Mesendoderm (in vitro differentiated cells): ENCODE results near the gene UBE2M.

Experiments
- DNase-seq: peaks from one replicate; pipeline ENCODE4 v3.0.0; 2013
- H2AK5ac ChIP-seq: 2 replicates; pipeline ENCODE4 v1.6.1; 2013; ENCODE audit warnings: low read length, inconsistent platforms
- H2BK120ac ChIP-seq: 2 replicates; pipeline ENCODE4 v1.6.1; 2013; ENCODE audit warnings: low read depth, mild to moderate bottlenecking, low read length, moderate library complexity, mixed read lengths
- H2BK15ac ChIP-seq: replicated peaks from 2 replicates; pipeline ENCODE4 v1.6.1; 2013; ENCODE audit warnings: low read depth, mild to moderate bottlenecking, moderate library complexity
- H2BK5ac ChIP-seq: 2 replicates; pipeline ENCODE4 v1.6.1; 2013; ENCODE audit warnings: low read length, inconsistent platforms
- H3K18ac ChIP-seq: 2 replicates; pipeline ENCODE4 v1.6.1; 2013; ENCODE audit warnings: mild to moderate bottlenecking, low read length, mixed read lengths
- H3K23ac ChIP-seq: one replicate; pipeline ENCODE4 v1.6.1; 2013; ENCODE audit warnings: low read length
- H3K27ac ChIP-seq: 2 replicates; pipeline ENCODE4 v1.5.1; 2013; ENCODE audit warnings: low read depth, mild to moderate bottlenecking, inconsistent platforms, low read length, moderate library complexity
- H3K27me3 ChIP-seq: 2 replicates; pipeline ENCODE4 v1.6.1; 2013; ENCODE audit warnings: low read length, control low read depth, mild to moderate bottlenecking, inconsistent platforms; ENCODE audit not compliant: insufficient read depth, poor library complexity
- H3K36me3 ChIP-seq: 2 replicates; pipeline ENCODE4 v1.6.1; 2013; ENCODE audit warnings: low read length, inconsistent platforms; ENCODE audit not compliant: control insufficient read depth, insufficient read depth
- H3K4ac ChIP-seq: one replicate; pipeline ENCODE4 v1.6.1; 2013; ENCODE audit warnings: low read depth, mild to moderate bottlenecking, low read length, moderate library complexity
- H3K4me1 ChIP-seq: 2 replicates; pipeline ENCODE4 v1.6.1; 2013; ENCODE audit warnings: low read depth, low read length, inconsistent platforms; ENCODE audit not compliant: control insufficient read depth
- H3K4me2 ChIP-seq: 2 replicates; pipeline ENCODE4 v1.6.1; 2013; ENCODE audit warnings: low read length
- H3K4me3 ChIP-seq: 2 replicates; pipeline ENCODE4 v1.5.1; 2013; ENCODE audit warnings: mild to moderate bottlenecking, low read length
- H3K56ac ChIP-seq: one replicate; pipeline ENCODE4 v1.6.1; 2013; ENCODE audit warnings: low read length
- H3K79me1 ChIP-seq: 2 replicates; pipeline ENCODE4 v1.6.1; 2013; ENCODE audit warnings: low read length, inconsistent platforms
- H3K79me2 ChIP-seq: 2 replicates; pipeline ENCODE4 v1.6.1; 2013; ENCODE audit warnings: mild to moderate bottlenecking, low read length; ENCODE audit not compliant: control insufficient read depth, insufficient read depth
- H3K9ac ChIP-seq: 2 replicates; pipeline ENCODE4 v1.6.1; 2013; ENCODE audit warnings: low read length, inconsistent platforms
- H4K5ac ChIP-seq: one replicate; pipeline ENCODE4 v1.6.1; 2013; ENCODE audit warnings: low read length
- H4K8ac ChIP-seq: one replicate; pipeline ENCODE4 v1.6.1; 2013; ENCODE audit warnings: low read depth, mild to moderate bottlenecking, control low read depth, low read length, moderate library complexity
- whole genome bisulfite sequencing: extraction: QIAGEN DNeasy Blood & Tissue Kit; methylation state at CpG from one replicate; pipeline ENCODE4 v1.1.7; 2013; ENCODE audit warnings: low lambda C conversion rate, missing lambda C conversion rate; ENCODE audit not compliant: insufficient coverage; ENCODE audit errors: extremely low coverage; 5-methylcytosine and 5-hydroxymethylcytosine counted together

Gene UBE2M

DNA sequence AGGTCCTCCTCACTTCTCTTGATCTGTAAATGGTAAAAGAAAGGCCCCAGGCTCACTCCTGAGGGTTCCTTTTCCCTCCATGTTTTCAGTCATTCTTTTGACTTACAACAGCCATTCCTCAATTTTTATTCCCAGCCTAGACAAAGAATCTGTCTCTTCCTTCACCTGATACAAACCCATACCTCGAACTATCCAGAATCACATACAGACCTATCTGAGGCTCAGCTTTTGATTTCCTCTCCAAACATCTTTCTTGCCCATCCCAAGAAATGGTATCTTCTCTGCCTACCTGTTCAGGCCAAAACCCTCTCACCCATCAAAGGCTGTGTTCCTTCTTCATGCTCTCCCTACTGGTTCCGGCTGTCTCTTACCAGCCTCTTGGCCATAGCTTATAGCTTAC lies 5.8 kb downstream of the UBE2M start:
- no peak overlapping the region for H2BK120ac ChIP-seq

DNA sequence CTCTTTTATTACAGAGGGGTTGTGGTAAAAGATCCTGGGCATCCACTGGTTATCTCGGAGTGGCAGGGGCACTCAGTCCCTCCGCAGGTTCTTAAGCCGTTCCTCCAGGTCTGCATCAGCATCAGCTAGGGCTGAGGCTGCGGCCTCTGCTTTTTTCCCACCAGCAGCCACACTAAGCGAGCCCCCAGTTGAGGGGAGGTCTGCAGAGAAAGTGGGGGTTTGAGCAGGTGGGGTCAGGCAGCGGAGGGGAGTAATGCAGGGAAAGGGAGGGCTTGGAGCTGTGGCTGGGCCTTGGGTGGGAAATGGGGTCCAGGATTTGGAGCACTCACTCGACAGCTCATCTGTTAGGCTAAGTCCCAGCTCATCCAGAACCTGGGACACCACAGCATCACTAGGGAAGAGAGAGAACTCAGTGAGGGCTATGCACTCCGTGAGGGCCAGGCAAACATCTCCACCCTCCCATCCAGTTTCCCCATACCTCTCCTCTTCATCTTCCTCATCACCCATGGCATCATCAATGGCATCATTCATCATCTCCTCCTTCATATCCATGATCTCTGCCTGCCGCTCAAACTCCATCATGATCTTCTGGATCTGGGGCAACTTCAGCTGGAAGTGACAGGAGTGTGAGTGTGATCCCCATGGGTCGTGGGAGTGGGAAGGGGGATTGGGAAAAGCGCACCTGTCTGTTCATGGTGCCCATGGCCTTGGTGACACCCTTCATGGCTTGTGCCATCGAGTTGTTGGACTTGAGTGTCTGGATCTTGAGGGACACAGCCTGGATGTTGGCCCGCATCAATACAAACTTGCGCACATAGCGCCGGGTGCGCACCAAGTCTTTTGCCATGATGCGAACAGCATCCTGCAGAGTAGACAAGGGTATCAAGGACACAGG lies 6.6 kb downstream of the UBE2M start:
- DNase-seq: no peak
- no peak overlapping the region for H2BK5ac ChIP-seq
- WGBS: no CpG with 5 or more reads among the region's 18 CpGs
- H2BK15ac ChIP-seq: no peak overlapping the region
- no peak overlapping the region for H2AK5ac ChIP-seq
- H3K18ac ChIP-seq: no peak overlapping the region
- no peak overlapping the region for H3K4ac ChIP-seq
- H2BK120ac ChIP-seq: no peak overlapping the region
- H3K23ac ChIP-seq: no peak overlapping the region
- no peak overlapping the region for H3K9ac ChIP-seq
- no peak overlapping the region for H4K5ac ChIP-seq
- no peak overlapping the region for H3K4me3 ChIP-seq
- H3K4me2 ChIP-seq: no peak overlapping the region
- peaks cover 2% of the 10 kb centered on the region for H3K4me1 ChIP-seq
- peaks cover 39% of the 10 kb centered on the region for H3K79me2 ChIP-seq
- no peak overlapping the region for H3K27ac ChIP-seq
- peaks cover 41% of the 10 kb centered on the region for H3K36me3 ChIP-seq
- H4K8ac ChIP-seq: no peak overlapping the region
- no peaks in the 10 kb centered on the region for H3K27me3 ChIP-seq
- no peak overlapping the region for H3K56ac ChIP-seq
- H3K79me1 ChIP-seq: peaks cover 36% of the 10 kb centered on the region

More for the DNA sequence above, 5.8 kb downstream of the UBE2M start:
- peaks cover 6% of the 10 kb centered on the region for H3K4me1 ChIP-seq
- H3K4me2 ChIP-seq: no peak overlapping the region
- H2AK5ac ChIP-seq: no peak overlapping the region
- H3K56ac ChIP-seq: no peak overlapping the region
- H2BK5ac ChIP-seq: no peak overlapping the region
- no peak overlapping the region for H3K4me3 ChIP-seq
- H3K9ac ChIP-seq: no peak overlapping the region
- peaks cover 39% of the 10 kb centered on the region for H3K79me2 ChIP-seq
- H3K23ac ChIP-seq: no peak overlapping the region
- no CpG with 5 or more reads among the region's 2 CpGs for WGBS
- H4K8ac ChIP-seq: no peak overlapping the region
- no peak for DNase-seq
- H3K27ac ChIP-seq: no peak overlapping the region
- H3K4ac ChIP-seq: no peak overlapping the region
- peaks cover 35% of the 10 kb centered on the region for H3K36me3 ChIP-seq
- H3K27me3 ChIP-seq: no peaks in the 10 kb centered on the region
- H3K79me1 ChIP-seq: peaks cover 33% of the 10 kb centered on the region
- no peak overlapping the region for H3K18ac ChIP-seq
- H4K5ac ChIP-seq: no peak overlapping the region
- H2BK15ac ChIP-seq: no peak overlapping the region

DNA sequence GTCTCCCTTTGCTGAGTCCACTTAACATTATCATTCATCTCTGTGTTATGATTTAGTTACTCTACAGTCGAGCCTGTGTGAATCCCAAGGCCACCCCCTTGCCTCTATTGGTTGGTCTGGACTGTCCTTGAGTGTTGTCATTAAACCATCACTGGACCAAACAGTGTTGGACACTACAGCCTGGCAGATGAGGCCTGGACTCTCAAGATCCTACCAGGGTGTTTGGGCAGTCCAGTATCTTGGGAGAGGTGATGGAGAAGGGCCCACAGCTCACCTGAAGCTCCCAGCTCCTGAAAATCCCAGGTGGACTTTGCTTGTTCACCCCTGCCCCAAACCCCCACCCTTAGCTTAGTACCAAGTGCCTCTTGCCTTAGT lies 7.3 kb downstream of the UBE2M start:
- H3K27me3 ChIP-seq: no peaks in the 10 kb centered on the region
- no CpG with 5 or more reads among the region's 1 CpG for WGBS
- peaks cover 40% of the 10 kb centered on the region for H3K36me3 ChIP-seq
- H2BK15ac ChIP-seq: no peak overlapping the region
- H3K23ac ChIP-seq: no peak overlapping the region
- H3K4ac ChIP-seq: no peak overlapping the region
- no peak overlapping the region for H4K5ac ChIP-seq
- H4K8ac ChIP-seq: no peak overlapping the region
- no peak overlapping the region for H3K27ac ChIP-seq
- H3K18ac ChIP-seq: no peak overlapping the region
- H3K4me1 ChIP-seq: peaks cover 9% of the 10 kb centered on the region
- H2BK5ac ChIP-seq: no peak overlapping the region
- H3K79me2 ChIP-seq: peaks cover 39% of the 10 kb centered on the region
- H3K9ac ChIP-seq: no peak overlapping the region
- H3K56ac ChIP-seq: no peak overlapping the region
- H2AK5ac ChIP-seq: no peak overlapping the region
- no peak overlapping the region for H3K4me2 ChIP-seq
- DNase-seq: no peak
- H3K4me3 ChIP-seq: no peak overlapping the region
- no peak overlapping the region for H2BK120ac ChIP-seq
- peaks cover 33% of the 10 kb centered on the region for H3K79me1 ChIP-seq

DNA sequence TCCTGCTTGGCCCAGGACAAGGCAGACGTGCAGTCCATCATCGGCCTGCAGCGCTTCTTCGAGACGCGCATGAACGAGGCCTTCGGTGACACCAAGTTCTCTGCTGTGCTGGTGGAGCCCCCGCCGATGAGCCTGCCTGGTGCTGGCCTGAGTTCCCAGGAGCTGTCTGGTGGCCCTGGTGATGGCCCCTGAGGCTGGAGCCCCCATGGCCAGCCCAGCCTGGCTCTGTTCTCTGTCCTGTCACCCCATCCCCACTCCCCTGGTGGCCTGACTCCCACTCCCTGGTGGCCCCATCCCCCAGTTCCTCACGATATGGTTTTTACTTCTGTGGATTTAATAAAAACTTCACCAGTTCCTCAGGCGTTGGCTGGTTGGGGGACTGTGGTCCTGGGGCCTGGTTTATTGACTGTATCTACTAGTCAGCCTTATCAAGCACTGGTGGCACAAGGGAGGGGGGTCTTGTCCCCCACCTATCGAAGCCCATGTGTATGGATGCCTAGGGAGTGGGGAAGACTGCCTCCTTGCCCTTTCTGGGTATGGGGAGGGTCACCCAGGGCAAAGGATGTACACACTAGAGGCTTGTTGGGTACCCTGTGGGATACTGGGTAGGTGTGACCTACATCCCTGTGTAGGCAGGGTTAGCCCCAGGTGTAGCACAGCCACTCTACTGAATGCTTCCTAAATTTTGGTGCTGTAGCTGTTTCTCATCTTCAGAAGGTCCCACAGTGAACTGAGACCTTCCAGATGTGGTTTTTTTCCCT lies 7.9 kb downstream of the UBE2M start:
- Histone ChIP-seq H3K4me2 (no peak overlapping the region), H3K27me3 (no peaks in the 10 kb centered on the region), H4K8ac (no peak overlapping the region), H3K18ac (no peak overlapping the region), H3K79me1 (peaks cover 33% of the 10 kb centered on the region), H4K5ac (no peak overlapping the region), H3K79me2 (peaks cover 44% of the 10 kb centered on the region), H3K4me3 (no peak overlapping the region), H3K56ac (no peak overlapping the region), H3K4me1 (peaks cover 10% of the 10 kb centered on the region), H2BK120ac (no peak overlapping the region), H3K36me3 (peaks cover 40% of the 10 kb centered on the region), H3K4ac (no peak overlapping the region), H3K27ac (no peak overlapping the region), H3K9ac (no peak overlapping the region), H2BK5ac (no peak overlapping the region), H2AK5ac (no peak overlapping the region), H2BK15ac (no peak overlapping the region), H3K23ac (no peak overlapping the region)
- no peak for DNase-seq
- no CpG with 5 or more reads among the region's 13 CpGs for WGBS

DNA sequence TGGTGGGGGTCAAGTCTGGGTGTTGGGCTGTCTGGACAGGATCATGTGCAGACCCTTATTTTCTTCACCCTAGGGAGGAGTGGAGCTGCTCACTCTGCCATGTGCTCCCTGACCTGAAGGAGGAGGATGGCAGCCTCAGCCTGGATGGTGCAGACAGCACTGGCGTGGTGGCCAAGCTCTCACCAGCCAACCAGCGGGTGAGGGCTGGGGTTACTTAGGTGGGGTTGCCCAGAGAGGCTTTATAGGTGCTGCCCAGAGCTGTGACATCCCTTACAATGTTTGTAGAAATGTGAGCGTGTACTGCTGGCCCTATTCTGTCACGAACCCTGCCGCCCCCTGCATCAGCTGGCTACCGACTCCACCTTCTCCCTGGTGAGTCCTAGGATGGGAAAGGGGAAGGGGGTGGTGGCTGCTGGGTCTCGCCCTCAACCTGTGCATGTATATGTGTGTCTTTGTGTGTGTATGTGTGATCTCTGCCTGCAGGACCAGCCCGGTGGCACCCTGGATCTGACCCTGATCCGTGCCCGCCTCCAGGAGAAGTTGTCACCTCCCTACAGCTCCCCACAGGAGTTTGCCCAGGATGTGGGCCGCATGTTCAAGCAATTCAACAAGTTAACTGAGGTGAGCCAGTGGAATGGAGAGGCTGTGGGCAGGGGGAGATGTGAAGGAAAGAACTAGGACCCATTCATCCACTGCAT lies 8.6 kb downstream of the UBE2M start:
- H2BK5ac ChIP-seq: no peak overlapping the region
- no peak for DNase-seq
- no peak overlapping the region for H3K4me2 ChIP-seq
- H4K8ac ChIP-seq: no peak overlapping the region
- H3K27ac ChIP-seq: no peak overlapping the region
- H3K4me1 ChIP-seq: peaks cover 8% of the 10 kb centered on the region
- no peak overlapping the region for H2AK5ac ChIP-seq
- no peak overlapping the region for H3K4ac ChIP-seq
- H2BK120ac ChIP-seq: no peak overlapping the region
- H3K79me1 ChIP-seq: peaks cover 33% of the 10 kb centered on the region
- H3K9ac ChIP-seq: no peak overlapping the region
- H3K23ac ChIP-seq: no peak overlapping the region
- no CpG with 5 or more reads among the region's 11 CpGs for WGBS
- H3K4me3 ChIP-seq: no peak overlapping the region
- H3K79me2 ChIP-seq: peaks cover 51% of the 10 kb centered on the region
- no peak overlapping the region for H3K18ac ChIP-seq
- no peak overlapping the region for H3K56ac ChIP-seq
- no peaks in the 10 kb centered on the region for H3K27me3 ChIP-seq
- no peak overlapping the region for H4K5ac ChIP-seq
- H3K36me3 ChIP-seq: peaks cover 40% of the 10 kb centered on the region
- no peak overlapping the region for H2BK15ac ChIP-seq
